HepG2 (cell line): Measurements from ENCODE around the gene PDZD7. TPM values are rescaled to one million over a fixed set of nuclear protein-coding genes. Genes with fewer than 3 reads are reported as not detected.
A peak's percentile ranks its signal among the peaks of the same experiment; 100 is the strongest.

ENCODE experiments used
- ARID5B ChIP-seq: IDR thresholded peaks from 2 replicates; pipeline ENCODE4 v1.4.0; 2020; ENCODE audit warnings: mild to moderate bottlenecking, missing genetic modification reagents
- CAMTA2 ChIP-seq: sonication (generic); formaldehyde crosslinking; IDR thresholded peaks from 2 replicates; pipeline ENCODE4 v1.4.0; 2020; ENCODE audit warnings: mild to moderate bottlenecking, missing genetic modification reagents, borderline replicate concordance
- DDIT3 ChIP-seq: sonication (generic); formaldehyde crosslinking; IDR thresholded peaks from 2 replicates; pipeline ENCODE4 v1.4.0; 2020; ENCODE audit warnings: mild to moderate bottlenecking, missing genetic modification reagents
- HINFP ChIP-seq: sonication (generic); formaldehyde crosslinking; IDR thresholded peaks from 2 replicates; pipeline ENCODE4 v1.4.0; 2020; ENCODE audit warnings: low read depth, mild to moderate bottlenecking, missing genetic modification reagents
- MAZ ChIP-seq, 2 experiments: sonication (generic) in 1 of 2; formaldehyde crosslinking in 1 of 2; IDR thresholded peaks; 2 replicates each; pipeline versions ENCODE4 v1.5.0 to v1.6.1; 2012 to 2020; ENCODE audit warnings: low read depth in 2 of 2, mild to moderate bottlenecking in 2 of 2, borderline replicate concordance in 1 of 2, improper control_type of control experiment in 1 of 2, low read length in 1 of 2, missing genetic modification reagents in 1 of 2, moderate library complexity in 1 of 2
- NKX3-1 ChIP-seq: sonication (generic); formaldehyde crosslinking; IDR thresholded peaks from 2 replicates; pipeline ENCODE4 v1.5.0; 2020; ENCODE audit warnings: missing genetic modification reagents
- SUZ12 ChIP-seq: fragments of 150-350 bp; IDR thresholded peaks from 2 replicates; pipeline ENCODE4 v1.6.1; 2014; ENCODE audit warnings: low read depth, low read length
- TIGD3 ChIP-seq: sonication (generic); formaldehyde crosslinking; IDR thresholded peaks from 2 replicates; pipeline ENCODE4 v1.5.1; 2020; ENCODE audit warnings: mild to moderate bottlenecking, missing genetic modification reagents, borderline replicate concordance
- U2AF1 ChIP-seq: fragments of 200-400 bp; formaldehyde crosslinking; optimal IDR thresholded peaks from 2 replicates; pipeline ENCODE3; 2017; ENCODE audit warnings: mild to moderate bottlenecking, low read depth, low read length
- ZKSCAN8 ChIP-seq: IDR thresholded peaks from 2 replicates; pipeline ENCODE4 v1.6.1; 2016; ENCODE audit warnings: borderline replicate concordance, missing genetic modification reagents, missing compliant biosample characterization
- ZNF225 ChIP-seq: sonication (generic); formaldehyde crosslinking; IDR thresholded peaks from 2 replicates; pipeline ENCODE4 v1.4.0; 2020; ENCODE audit warnings: mild to moderate bottlenecking, missing genetic modification reagents
- ZNF280D ChIP-seq: sonication (generic); formaldehyde crosslinking; IDR thresholded peaks from 2 replicates; pipeline ENCODE4 v1.5.1; 2020; ENCODE audit warnings: mild to moderate bottlenecking, missing genetic modification reagents
- ZNF282 ChIP-seq: fragments of 450-650 bp; IDR thresholded peaks from 2 replicates; pipeline ENCODE4 v1.6.1; 2018; ENCODE audit not compliant: partially characterized antibody
- ZNF350 ChIP-seq: sonication (generic); formaldehyde crosslinking; IDR thresholded peaks from 2 replicates; pipeline ENCODE4 v1.4.0; 2020; ENCODE audit warnings: mild to moderate bottlenecking, low read depth, missing genetic modification reagents, borderline replicate concordance
- ZNF441 ChIP-seq: sonication (generic); formaldehyde crosslinking; IDR thresholded peaks from 2 replicates; pipeline ENCODE4 v1.7.0; 2021; ENCODE audit warnings: missing genetic modification reagents, borderline replicate concordance
- ZNF83 ChIP-seq: sonication (generic); formaldehyde crosslinking; IDR thresholded peaks from 2 replicates; pipeline ENCODE4 v1.4.0; 2020; ENCODE audit warnings: missing genetic modification reagents, mild to moderate bottlenecking, borderline replicate concordance
- ZSCAN29 ChIP-seq: sonication (generic); formaldehyde crosslinking; conservative IDR thresholded peaks from 2 replicates; pipeline ENCODE4 v1.4.0; 2020; ENCODE audit warnings: mild to moderate bottlenecking, missing genetic modification reagents
- polyA plus RNA-seq, 8 experiments: library from polyadenylated mRNA; depleted of rRNA in 3 of 8; stranded (reverse) in 7 of 8; unstranded in 1 of 8; fragments of >200 nt; fragmentation: Illumina TruSeq in 4 of 8; extraction: Trizol in 4 of 8; gene quantifications; 2 replicates each; pipeline versions ENCODE4 v1.2.1 to v1.2.3, GENCODE V29; 2011 to 2016; ENCODE audit warnings: low read depth in 4 of 8, missing spikeins in 1 of 8, mixed read lengths in 1 of 8; ENCODE audit not compliant: insufficient read depth in 1 of 8
- total RNA-seq, 5 experiments: library from RNA; depleted of rRNA; stranded (reverse); fragments of >200 nt; fragmentation: Illumina TruSeq; extraction: Trizol; gene quantifications; 2 replicates each; pipeline ENCODE4 v1.2.3, GENCODE V29; 2016; ENCODE audit warnings: low read depth in 1 of 5

PDZD7 gene
- total and polyA plus RNA-seq, 2 of the 13 experiments (the other 11 are each of a cell fraction or from before 2014, with no cell fraction given): 0.58 to 0.73 TPM

- no peak for TF ChIP-seq ZNF280D (CRISPR knock-in tag)
- TF ChIP-seq ARID5B (CRISPR knock-in tag): peak; percentile 51
- TF ChIP-seq SUZ12: no peak
- no peak for TF ChIP-seq NKX3-1 (CRISPR knock-in tag)
- 0 out of 2 replicates have a peak, but pooled peaks have one; percentile 22 for TF ChIP-seq MAZ (IDR thresholded peaks at IDR 0.05; ENCODE audit: borderline replicate concordance, low read depth, low read length)
- no peak for TF ChIP-seq MAZ (CRISPR knock-in tag; IDR thresholded peaks at IDR 0.05; ENCODE audit: low read depth)
- TF ChIP-seq ZNF350 (CRISPR knock-in tag): 0 out of 2 replicates have a peak, but pooled peaks have one; percentile 34
- no peak for TF ChIP-seq ZNF441
- no peak for TF ChIP-seq ZNF83
- TF ChIP-seq HINFP (CRISPR knock-in tag): no peak
- TF ChIP-seq TIGD3 (CRISPR knock-in tag): no peak
- TF ChIP-seq CAMTA2 (CRISPR knock-in tag): no peak
- TF ChIP-seq DDIT3: no peak
- TF ChIP-seq ZSCAN29 (CRISPR knock-in tag): no peak
- TF ChIP-seq U2AF1: no peak
- no peak for TF ChIP-seq ZKSCAN8 (CRISPR knock-in tag)
- no peak for TF ChIP-seq ZNF282
- 0 out of 2 replicates have a peak, but pooled peaks have one; percentile 39 for TF ChIP-seq ZNF225
These were observed 60.6 kb downstream of the PDZD7 start (continued) for GRCh38 chr10:100970076-100970913.
